Activated naive CD4-positive, alpha-beta T cell (primary cell): ENCODE data around the gene SRPRA.
"Not testable (repeated sequence)": the region's sequence is repeated elsewhere in the genome, so short reads cannot be mapped to it uniquely, and the experiment has no call there.

ENCODE experiments used
- DNase-seq, 4 experiments: peaks; one replicate each; lab custom pipeline; 2025; lab: John Stamatoyannopoulos, UW

SRPRA gene

GRCh38 chr11:126268708-126269579 is at the start of gene SRPRA, which contains the start of gene FOXRED1:
Gene SRPRA, minus strand, starts transcription at chr11:126268895. Its CDS starts 91 bp downstream, at chr11:126268804.
Gene FOXRED1, plus strand, starts transcription at chr11:126269154. Its CDS starts 53 bp downstream, at chr11:126269207.
- DNase-seq: peak; percentile 98 to 99 (median 99)

- DNase-seq: no peak
Measured at GRCh38 chr11:126317756-126318573, 49.3 kb upstream of the SRPRA start.

GRCh38 chr11:126317432-126317755 is 48.7 kb upstream of the SRPRA start:
- DNase-seq: no peak

- DNase-seq: no peak
Measured at GRCh38 chr11:126313826-126314225, 45.1 kb upstream of the SRPRA start.

GRCh38 chr11:126312961-126313360 is 44.3 kb upstream of the SRPRA start:
- DNase-seq: no peak

GRCh38 chr11:126311401-126312291 is 43.0 kb upstream of the SRPRA start:
- DNase-seq: no peak

- no peak for DNase-seq
Measured at GRCh38 chr11:126310992-126311310, 42.3 kb upstream of the SRPRA start.

GRCh38 chr11:126310200-126310991 is 41.7 kb upstream of the SRPRA start:
- DNase-seq: peak in 2 of 4 experiments; percentile 17 to 24

GRCh38 chr11:126308771-126309170 is 40.1 kb upstream of the SRPRA start:
- DNase-seq: not testable (repeated sequence)

GRCh38 chr11:126308271-126308671 is 39.6 kb upstream of the SRPRA start:
- no peak for DNase-seq

GRCh38 chr11:126307706-126308105 is 39.0 kb upstream of the SRPRA start:
- no peak for DNase-seq

- DNase-seq: no peak
Measured at GRCh38 chr11:126305699-126306098, 37.0 kb upstream of the SRPRA start.

- no peak for DNase-seq
Measured at GRCh38 chr11:126304457-126305075, 35.9 kb upstream of the SRPRA start.

- DNase-seq: peak; percentile 39 to 80 (median 61)
Measured at GRCh38 chr11:126303623-126304456, 35.1 kb upstream of the SRPRA start, which contains the start of gene DCPS. Gene DCPS, plus strand, starts transcription at chr11:126304060. Its CDS starts 21 bp downstream, at chr11:126304081.

- DNase-seq: no peak
Measured at GRCh38 chr11:126297004-126297403, 28.3 kb upstream of the SRPRA start.

GRCh38 chr11:126293726-126294125 is 25.0 kb upstream of the SRPRA start:
- no peak for DNase-seq

GRCh38 chr11:126290887-126291286 is 22.2 kb upstream of the SRPRA start:
- DNase-seq: no peak

GRCh38 chr11:126288237-126288636 is 19.5 kb upstream of the SRPRA start:
- DNase-seq: no peak

GRCh38 chr11:126284829-126285228 is 16.1 kb upstream of the SRPRA start:
- peak; percentile 25 to 71 (median 58) for DNase-seq
